HG03060 (cell line): ENCODE measurements around the gene NR1H4.
"Not testable (repeated sequence)": the region's sequence is repeated elsewhere in the genome, so short reads cannot be mapped to it uniquely, and the experiment has no call there.

Experiments
- ATAC-seq: cut with Tn5 transposase; IDR thresholded peaks from one replicate; pipeline ENCODE4 v1.9.1; 2021; ENCODE audit warnings: low read depth, moderate number of reproducible peaks; ENCODE audit not compliant: unreplicated experiment

The NR1H4 gene

GRCh38 chr12:100468126-100468525 lies 5.5 kb upstream of the NR1H4 start:
- no peak for ATAC-seq

GRCh38 chr12:100472325-100472724 lies 1.3 kb upstream of the NR1H4 start:
- ATAC-seq = no peak

DNA sequence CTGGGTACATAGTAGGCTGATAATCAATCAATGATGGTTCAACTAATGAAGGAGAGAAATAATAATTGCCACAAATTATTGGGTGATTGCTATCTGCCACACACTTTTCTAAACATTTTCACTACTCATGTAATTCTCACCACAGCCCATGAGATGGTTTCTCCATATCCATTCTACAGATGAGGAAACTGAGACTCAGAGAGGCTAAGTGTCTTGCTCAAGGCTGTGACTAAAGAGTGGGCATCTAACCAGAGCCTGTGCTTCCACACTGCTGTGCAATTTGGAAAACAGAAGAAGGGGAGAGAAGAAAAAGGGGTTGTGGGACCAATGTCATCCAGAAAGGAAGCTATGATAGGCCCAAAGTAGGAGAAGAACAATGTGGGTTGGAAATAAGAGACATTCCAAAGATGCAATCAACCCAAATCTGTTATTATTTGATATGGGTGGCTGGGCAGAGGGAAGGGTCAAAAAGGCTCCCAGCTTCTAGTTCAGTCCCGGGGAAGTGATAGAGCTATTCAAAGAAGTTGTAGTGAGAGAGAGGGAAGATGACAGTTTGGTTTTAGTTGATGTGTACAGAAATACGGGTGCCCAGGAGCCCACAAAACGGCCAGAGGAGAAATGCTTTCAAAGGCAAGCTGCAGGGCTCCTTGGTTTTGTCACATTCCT lies 483 bp upstream of the NR1H4 start:
- ATAC-seq = no peak

DNA sequence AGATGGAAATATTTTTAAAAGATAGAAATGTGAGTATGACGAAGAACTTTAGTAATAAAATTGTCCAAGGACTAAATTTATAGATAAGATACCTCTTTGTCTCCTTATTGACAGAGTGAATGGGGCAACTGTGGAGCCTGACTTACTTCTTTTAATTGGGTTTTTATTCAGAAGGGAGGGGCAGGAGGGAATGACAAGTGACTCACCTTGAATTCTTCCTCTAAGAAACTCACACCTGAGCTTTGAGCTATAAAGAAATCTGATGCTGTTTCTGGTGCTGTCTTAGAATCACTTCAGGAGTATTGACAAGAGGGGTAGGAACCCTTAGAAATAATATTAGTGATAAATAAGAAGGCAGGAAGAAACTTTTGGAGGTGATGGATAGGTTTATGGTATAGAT lies 951 bp downstream of the NR1H4 start:
- ATAC-seq = no peak

DNA sequence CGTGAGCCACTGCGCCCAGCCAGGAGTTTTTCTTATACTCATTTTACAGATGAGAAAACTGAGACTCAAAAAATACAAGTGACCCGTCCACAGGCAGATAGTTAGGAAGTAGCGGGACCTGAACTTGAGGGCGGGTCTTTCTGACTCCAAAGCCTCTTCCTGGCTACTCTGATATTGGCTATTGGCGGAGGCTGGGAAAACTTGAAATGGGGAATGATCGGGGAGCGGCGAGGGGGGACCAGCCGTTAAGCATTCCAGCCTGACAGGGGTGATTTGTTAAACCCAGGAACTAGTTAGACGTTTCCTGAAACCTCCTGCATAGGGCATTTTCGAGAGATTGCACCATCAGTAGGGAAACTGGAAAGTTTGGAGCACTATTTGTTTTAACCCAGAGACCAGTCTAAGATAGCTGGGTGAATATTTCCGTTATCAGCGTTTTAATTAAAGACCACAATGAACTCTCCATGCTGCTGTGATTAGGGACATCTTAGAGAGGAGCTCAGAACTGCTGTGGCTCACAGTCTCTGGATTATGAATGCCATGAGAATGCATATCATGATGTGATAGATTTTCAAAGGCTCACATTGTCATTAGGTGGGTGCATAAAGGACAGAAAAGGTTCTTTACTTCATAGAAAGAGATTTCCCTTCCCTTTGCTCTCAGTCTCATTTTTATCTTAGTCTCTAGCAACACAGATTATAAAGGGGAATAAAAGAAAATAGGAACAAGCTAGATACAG lies 2.5 kb downstream of the NR1H4 start:
- no peak for ATAC-seq

DNA sequence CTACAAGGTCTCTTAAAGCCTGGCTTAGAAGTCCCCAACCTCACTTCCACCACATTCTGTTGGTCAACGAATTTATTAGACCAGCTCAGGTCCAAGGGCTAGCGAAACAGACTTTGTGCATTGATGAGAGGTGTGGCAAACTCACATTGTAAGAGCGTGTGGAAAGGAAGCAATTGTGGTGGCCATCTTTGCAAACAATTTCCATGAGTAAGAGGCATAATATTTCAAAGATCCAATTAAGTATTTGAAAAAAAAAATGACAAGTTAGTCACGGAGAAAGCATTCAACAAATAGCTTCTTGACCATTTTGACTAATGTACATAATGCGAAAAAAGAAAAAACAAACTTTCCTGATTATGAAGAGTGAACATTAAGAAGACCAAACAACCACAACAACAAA lies 7.4 kb downstream of the NR1H4 start:
- no peak for ATAC-seq

GRCh38 chr12:100484183-100484886 lies 10.7 kb downstream of the NR1H4 start:
- no peak for ATAC-seq

DNA sequence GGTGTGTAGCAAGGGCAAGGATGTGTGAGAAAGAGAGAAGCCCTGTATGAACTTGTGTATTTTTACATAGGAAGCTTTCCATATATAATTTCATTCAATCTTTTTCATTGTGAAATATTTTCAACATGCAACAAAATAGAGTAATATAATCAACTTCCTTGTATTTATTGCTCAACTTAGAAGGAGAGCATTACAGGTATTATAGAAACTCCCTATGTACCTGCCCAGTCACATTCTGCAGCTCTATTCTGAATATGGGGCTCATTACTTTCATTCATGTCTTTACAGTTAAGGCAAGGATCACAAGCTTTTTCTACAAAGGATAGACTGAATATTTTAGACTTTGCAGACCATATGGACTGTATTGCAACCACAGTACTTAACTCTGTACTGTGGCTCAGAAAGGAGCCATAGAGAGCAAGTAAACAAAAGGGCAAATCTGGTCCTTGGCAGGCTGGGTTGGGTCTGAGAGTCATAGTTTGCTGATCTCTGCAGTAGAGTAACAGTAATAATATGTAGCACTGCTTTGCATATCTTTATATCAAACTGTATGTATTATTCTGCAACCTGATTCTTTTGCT lies 11.3 kb downstream of the NR1H4 start:
- no peak for ATAC-seq

GRCh38 chr12:100485983-100486382 lies 12.3 kb downstream of the NR1H4 start:
- ATAC-seq = no peak

DNA sequence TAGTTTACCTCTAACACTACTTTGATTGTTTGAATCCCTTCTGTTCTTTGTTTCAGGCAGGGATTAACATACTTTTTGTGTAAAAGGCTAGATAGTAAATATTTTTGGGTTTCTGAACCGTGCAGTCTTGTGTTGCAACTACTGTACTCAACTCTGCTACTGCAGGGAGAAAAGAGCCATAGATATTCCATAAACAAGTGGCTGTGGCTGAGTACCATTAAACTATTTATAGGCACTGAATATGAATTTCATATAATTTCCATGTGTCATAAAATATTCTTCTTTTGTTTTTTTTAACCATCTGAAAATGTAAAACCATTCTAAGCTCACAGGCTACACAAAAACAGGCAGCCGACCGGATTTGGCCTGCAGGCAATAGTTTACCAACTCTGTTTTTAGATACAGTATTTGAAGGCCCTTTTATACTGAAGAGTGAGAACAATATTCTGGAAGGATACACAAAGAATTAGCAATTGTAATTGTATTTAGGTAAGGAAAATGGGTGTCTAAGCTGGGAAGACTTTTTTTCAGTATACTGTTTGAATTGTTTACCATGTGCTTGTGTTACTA lies 15.7 kb downstream of the NR1H4 start:
- ATAC-seq = no peak

DNA sequence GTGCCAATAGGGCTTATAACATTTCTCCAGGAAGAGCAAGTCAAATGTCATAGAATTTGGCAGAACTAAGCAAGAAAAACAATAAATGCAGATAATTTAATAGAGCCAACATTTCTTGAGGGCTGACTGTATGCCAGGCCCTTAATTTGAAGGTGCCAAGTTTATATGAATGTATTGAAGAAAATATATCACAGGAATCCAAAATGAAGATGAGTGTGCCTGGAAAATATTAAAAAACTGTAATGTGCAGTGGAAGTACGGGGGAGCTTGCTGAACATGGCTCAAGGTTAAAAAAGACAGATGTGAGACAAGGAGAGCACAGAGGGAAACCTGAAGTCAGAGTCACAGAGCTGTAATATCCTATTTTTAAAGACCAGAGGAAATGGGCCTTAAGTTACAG lies 16.4 kb downstream of the NR1H4 start:
- ATAC-seq = no peak

DNA sequence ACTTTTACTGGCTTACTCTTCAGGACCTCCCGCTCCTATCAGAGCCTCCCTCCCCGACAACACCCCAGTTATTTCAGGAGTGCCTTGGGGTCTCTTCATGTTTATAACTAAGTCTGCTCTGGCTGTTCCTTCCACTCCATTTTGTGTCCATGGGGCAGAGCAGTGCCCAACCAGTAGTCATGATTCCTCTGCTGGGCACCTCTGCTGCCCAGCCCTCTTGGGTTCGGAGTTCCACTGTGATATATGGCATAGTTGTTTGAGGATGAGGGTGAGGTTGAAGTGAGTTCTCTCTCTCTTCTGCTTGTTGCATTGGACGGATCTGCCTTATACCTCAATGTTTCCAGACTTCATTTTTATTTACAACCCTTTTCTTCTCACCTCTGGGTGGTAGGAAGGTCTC lies 17.4 kb downstream of the NR1H4 start:
- ATAC-seq = no peak

- ATAC-seq = no peak
These were observed 19.8 kb downstream of the NR1H4 start for GRCh38 chr12:100493396-100494012.

- ATAC-seq = no peak
These were observed 20.4 kb downstream of the NR1H4 start for GRCh38 chr12:100494026-100494425.

GRCh38 chr12:100494538-100494937 lies 20.9 kb downstream of the NR1H4 start:
- ATAC-seq = no peak

DNA sequence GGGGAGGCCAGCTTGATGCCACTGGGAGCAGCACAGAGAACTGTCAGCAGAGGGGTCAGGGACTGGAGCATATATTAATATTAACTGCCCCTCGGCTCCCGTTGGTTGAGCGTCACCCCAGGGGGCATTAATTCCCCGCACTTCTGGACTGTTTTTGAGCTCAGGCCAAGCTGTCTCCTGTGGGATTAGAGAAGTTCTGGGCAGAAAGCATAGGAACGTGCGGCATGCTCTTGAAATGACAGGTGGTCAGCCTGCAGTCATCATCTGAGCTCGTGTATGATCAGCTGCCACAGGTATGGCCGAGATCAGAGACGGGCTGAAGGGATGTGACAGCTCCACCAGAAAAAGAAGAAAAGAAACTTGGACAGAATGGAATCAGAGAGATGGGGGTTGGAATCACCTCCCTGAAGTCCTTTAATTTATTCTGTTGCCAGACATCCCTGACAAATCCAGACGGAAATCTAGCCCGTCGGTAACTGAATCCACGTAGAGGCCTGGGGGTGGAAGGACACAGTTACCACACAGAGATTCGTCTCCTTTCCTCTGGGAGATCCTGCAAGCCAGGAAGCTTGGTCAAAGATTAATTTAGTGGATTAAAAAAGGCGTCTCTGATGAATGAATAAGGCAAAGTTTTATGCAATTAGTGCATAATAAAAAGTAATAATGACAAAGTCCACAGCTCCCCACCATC lies 23.6 kb downstream of the NR1H4 start:
- no peak for ATAC-seq

- ATAC-seq = no peak
These were observed 24.5 kb downstream of the NR1H4 start for GRCh38 chr12:100498141-100498540.

DNA sequence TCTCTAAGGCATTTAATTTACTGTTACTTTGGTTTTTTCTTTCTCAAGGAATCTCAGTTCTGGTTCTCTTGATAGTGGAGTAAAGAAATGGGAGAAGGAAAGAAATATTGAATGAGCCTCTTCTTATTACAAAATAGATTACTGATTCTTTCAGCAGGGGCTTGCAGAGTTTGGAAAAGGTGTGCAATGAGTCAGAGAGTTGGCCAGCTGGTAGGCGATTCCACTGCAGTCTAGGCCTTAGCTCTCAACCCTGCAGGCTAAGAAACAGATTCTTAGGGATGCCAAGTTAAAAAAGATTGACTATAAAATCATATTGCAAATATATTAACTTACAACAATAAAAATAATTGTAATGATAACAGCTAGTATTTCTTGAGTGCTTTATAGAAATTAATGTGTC lies 25.8 kb downstream of the NR1H4 start:
- ATAC-seq = no peak

DNA sequence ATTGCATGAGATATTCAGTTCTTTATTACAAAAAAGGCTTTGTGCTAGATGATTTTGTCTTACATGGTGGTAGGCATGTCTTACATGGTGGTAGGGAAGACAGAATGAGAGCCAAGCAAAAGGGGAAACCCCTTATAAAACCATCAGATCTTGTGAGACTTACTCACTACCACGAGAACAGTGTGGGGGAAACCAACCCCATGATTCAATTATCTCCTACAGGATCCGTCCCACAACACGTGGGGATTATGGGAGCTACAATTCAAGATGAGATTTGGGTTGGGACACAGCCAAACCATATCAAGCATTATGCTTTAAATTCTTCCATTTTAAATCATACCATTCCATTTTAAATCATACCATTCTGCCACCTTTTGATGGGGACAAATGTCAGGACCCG lies 29.1 kb downstream of the NR1H4 start:
- not testable (repeated sequence) for ATAC-seq

DNA sequence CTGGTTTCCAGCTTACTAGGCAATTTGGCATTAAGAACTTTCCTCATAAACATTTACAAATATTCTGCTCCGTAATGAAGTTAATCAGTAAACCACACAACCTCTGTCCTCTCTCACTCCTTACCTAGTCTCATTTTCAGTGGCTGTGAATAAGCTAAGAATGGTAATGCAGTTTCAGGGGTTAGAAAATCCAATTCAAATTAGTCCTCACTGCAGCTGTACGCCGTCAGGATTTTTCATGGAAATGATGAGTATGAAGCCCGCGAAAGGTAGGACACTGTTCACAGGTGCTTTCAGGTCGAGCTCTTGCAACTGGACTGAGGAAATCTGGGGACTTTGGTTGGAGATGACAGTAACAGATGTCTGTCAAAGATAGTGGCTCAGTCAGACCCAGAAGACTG lies 29.6 kb downstream of the NR1H4 start:
- ATAC-seq = no peak
